C4-2B (cell line): Measurements from ENCODE around the gene KIF1A.

Source experiments
- H3K27ac ChIP-seq: fragments of 450-650 bp; 2 replicates; pipeline ENCODE4 v1.5.1; 2017
- ZFX ChIP-seq: fragments of 450-650 bp; IDR thresholded peaks from 2 replicates; pipeline ENCODE4 v1.6.1; 2017
- TF ChIP-seq, protein P1 (sequence below): fragments of 450-650 bp; conservative IDR thresholded peaks from 2 replicates; pipeline ENCODE4 v1.5.1; 2017; ENCODE audit warnings: mild to moderate bottlenecking

The KIF1A gene

DNA sequence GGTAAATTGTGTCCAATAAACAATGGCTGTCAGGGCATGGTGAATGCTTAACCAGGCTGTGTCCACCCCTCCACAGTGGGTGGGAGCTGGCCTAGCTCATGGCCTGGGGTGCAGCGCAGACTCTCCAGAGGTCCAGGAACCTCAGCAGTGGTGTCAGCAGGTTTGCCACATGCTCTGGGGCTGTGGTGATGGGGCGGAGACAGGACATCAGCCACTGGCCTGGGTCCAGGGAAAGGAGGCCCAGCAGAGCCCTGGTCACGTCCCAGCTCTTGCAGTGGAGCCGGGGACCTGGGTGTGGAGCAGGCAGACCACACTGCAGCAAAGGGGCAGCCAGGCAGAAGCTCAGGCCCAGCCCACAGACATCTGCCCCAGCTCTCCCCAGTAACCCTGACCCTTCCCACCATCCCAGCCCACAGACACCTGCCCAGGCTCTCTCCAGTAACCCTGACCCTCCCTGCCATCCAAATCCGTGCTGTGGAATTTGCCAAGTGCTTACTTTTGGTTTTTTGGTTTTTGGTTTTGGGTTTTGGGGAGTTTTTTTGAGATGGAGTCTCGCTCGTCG is 13.8 kb upstream of the KIF1A start:
- no peak for TF ChIP-seq ZFX
- TF ChIP-seq, protein P1, sequence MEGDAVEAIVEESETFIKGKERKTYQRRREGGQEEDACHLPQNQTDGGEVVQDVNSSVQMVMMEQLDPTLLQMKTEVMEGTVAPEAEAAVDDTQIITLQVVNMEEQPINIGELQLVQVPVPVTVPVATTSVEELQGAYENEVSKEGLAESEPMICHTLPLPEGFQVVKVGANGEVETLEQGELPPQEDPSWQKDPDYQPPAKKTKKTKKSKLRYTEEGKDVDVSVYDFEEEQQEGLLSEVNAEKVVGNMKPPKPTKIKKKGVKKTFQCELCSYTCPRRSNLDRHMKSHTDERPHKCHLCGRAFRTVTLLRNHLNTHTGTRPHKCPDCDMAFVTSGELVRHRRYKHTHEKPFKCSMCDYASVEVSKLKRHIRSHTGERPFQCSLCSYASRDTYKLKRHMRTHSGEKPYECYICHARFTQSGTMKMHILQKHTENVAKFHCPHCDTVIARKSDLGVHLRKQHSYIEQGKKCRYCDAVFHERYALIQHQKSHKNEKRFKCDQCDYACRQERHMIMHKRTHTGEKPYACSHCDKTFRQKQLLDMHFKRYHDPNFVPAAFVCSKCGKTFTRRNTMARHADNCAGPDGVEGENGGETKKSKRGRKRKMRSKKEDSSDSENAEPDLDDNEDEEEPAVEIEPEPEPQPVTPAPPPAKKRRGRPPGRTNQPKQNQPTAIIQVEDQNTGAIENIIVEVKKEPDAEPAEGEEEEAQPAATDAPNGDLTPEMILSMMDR = no peak
- no peak overlapping the region for H3K27ac ChIP-seq

DNA sequence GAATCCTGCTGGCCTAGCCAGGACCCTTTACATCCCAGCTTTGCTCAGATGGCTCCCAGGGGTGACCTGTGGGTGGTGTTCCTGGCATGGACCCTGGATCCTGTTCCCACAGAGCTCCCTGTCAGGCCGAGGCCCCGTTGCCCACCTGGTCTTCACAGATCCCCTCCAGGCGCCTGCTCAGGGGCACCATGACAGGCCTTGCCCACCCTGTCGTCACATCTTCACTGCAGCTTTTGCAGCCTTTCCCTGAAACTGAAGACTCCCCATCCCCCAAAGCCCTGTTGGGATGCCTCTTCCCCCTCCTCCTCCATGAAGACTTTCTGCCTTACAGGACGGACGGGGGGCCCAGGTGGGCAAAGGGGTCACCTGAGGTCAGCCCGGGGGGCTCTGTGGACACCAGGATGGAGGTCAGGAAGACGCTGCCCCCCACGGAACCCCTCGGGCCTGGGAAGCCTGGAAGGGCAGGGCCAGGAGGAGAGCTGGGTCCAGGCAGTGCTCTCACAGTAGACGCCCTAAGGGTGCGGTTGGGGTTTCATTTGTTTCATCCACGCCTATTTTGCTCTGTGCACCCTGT is 13.0 kb upstream of the KIF1A start:
- TF ChIP-seq ZFX = no peak
- TF ChIP-seq, protein P1 = no peak
- H3K27ac ChIP-seq = no peak overlapping the region

DNA sequence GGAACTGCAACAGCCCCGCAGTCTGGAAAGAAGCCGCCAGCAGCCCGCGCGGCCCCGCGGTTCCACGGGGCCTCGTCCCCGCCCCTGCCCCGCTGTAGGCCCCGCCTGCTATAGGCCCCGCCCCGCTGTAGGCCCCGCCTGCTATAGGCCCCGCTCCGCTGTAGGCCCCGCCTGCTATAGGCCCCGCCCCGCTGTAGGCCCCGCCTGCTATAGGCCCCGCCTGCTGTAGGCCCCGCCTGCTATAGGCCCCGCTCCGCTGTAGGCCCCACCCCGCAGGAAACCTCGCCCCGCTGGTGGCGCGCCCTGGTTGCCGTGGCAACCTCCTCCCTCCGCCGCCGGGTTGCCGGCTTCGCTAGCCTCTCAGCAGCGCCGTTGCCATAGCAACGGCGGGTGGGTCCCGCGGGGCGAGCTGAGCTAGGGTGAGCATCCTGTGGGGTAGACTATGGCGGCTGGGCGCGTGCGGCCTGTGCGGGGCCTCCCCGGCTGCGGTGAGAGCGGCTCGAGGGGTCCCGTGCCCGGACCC is 12.2 kb upstream of the KIF1A start:
- TF ChIP-seq, protein P1 = no peak
- no peak for TF ChIP-seq ZFX

DNA sequence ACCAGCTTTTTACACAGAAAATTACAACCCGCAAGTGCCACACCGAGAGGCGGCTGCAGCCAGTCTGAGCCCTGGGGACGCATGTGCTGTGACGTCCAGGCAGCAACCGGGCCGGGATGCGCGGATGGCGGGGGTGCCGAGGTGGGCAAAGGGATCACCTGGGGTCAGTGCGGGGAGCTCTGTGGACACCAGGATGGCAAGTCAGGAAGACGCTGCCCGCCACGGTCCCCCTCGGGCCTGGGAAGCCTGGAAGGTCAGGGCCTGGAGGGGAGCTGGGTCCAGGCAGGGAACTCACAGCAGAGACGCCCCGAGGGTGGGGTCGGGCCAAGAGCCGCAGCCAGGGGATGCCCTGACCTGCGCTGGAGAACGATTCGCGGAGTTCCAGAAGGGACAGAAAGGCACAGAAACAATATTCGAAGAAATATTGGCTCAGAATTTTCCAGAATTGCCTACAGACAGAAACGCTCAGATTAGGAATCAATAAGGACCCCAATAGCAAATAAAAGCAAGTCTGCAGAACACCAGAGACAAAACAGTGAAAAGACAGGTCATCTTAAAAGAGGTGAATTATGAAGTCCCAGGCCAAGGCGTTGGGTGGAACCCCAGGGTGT is 11.7 kb upstream of the KIF1A start:
- TF ChIP-seq ZFX = no peak
- TF ChIP-seq, protein P1 = no peak
- no peak overlapping the region for H3K27ac ChIP-seq

More for the DNA sequence above, 12.2 kb upstream of the KIF1A start:
- no peak overlapping the region for H3K27ac ChIP-seq

DNA sequence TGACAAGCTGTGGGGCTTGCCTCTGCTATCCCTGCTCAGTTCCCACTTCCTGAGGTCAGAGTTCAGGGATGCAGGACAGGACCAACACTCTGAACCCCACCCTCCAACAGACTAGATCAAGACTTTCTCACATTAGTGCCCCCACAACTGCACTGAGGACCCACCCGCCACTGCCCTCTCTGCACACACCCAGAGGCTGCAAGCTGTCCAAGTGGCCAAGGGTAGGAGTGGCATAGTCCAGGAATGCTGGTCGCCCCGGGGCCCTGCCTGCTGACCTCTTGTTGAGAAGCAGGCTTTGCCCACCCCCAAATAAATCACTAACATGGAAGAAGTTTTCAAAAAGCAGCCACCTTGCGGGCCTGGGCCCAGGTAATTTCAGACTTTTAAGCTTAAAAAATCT is 5.5 kb upstream of the KIF1A start:
- TF ChIP-seq ZFX = no peak
- TF ChIP-seq, protein P1 = no peak
- no peak overlapping the region for H3K27ac ChIP-seq

DNA sequence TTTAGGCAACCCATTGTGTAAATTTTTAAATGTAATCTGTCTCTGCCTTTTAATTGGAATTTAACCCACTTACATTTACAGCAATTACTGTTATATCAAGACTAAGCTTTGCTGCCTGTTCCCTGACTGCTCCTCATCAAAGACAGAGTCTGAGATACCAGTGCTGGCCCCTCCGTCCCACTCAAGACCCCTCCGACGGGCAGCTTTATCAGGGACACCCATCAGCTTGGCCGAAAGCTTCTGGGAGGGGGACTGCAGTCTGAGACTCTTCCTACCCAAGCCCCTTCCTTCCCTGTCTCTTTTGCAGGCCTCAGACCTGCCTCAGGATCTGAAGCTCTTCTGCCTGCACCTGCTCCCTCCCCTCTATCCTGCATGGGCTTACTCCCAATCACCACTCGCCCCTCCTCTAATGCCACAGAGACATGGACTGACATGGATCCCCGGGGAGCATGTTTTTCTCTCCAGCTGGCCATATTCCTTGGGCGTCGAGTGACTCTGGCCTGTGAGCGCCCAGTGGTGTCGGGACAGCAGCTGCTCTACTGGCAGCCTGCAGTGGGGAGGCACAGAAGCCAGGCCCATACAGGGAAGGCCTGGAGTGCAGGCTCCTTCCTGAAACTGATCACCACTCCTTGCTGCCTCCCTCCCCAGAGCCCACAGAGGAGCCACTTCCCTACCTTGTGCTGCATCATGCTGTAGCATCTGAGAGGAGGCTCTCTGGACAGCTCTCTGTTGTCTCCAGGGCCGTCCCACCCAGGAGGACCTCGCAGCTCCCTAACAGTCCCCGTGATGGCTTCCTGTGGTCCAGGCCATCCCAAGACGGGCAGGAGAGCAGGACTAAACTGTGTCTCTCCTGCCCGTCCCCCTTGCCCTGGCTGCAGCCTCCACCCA is 3.7 kb upstream of the KIF1A start:
- TF ChIP-seq, protein P1 = no peak
- TF ChIP-seq ZFX = no peak
- no peak overlapping the region for H3K27ac ChIP-seq
